SW480 (cell line): Measurements from ENCODE around the gene ANKFY1.
"Not testable (repeated sequence)": the region's sequence is repeated elsewhere in the genome, so short reads cannot be mapped to it uniquely, and the experiment has no call there.

ENCODE experiments used
- DNase-seq: peaks from one replicate; pipeline ENCODE4 v3.0.0-alpha.2; 2016; ENCODE audit warnings: low spot score

Gene ANKFY1

DNA sequence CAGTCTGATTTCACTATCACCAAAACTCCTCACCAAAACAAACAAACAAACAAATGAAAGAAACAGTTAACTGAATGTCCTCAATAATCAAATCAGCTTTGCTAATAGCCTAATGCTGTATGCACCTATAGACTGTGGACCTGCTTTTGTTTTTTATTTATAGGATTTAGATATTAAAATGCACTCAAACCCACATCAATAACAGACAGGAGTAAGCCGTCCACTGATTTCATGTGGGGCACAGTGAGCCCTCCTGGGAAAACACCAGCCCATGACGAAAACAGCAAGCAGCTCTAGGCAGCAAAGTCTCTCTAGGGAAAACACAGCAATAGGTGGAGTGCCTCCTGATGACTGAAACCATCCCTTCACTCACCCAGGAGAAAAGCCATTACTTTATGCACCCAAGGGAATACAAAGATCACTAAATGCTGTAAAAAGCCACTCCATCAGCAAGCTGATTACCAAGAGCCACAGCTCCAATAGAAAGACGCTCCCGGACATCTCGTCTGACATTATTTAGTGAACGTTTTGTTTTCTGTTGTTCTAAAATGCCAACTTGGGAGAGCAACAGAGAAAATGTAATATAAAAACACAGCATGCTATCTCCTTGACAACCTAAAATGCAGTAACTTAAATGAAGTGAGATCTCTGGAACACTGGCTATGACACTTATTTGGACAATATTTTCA is 47.8 kb downstream of the ANKFY1 start:
- DNase-seq = no peak

DNA sequence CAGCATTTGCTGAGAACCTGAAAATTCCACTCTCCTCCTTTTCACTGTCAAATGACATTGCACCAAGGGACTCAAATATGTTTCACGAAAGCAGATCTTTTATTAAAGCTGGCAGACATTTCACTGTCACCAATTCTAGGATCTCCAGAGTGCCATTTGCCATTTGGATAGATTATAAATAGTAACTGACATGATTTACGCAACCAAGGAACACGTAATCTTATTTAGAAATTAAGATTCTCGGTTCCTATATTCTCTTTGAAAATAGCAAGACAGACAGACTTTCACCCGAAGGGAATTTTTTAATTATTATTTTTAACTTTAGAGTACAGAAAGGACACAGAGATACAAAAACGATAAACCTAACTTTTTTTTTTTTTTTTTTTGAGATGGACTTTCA is 49.6 kb downstream of the ANKFY1 start:
- DNase-seq = no peak

DNA sequence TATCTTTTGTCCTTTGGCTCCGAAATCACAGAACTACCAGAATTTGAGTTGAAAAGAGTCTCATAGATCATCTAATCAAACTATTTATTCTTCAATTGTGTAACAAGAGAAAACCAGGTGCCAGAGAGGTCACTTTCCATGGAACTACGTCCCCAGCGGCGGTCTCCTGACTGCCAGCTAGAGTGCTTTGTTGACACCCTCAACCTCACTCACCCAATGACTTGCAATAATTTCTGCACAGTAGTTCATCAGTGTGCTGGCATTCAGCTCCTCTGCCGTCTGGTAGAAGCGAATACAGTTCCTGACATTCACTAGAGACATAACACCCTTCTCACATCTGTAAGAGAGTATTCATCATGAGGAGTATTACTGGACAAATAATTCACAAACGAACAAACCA is 54.2 kb downstream of the ANKFY1 start:
- no peak for DNase-seq

DNA sequence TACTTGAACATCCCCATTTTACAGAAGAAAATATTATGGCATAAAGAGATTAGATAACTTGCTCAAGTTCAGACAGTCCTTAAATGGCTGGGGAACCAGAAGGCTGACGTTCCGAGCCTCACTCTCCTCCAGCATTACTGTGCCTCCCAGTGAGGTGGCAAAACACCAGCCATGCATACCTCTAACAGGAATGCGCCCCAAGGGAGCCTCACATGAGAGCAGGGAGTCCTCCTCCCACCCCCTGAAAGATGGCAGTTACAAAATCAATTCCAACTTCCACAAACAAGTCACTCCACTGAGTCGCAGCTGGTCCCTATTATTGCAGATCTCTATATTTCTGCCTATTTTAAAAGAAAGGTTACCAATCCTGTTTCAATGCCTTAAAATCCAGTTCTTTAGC is 55.5 kb downstream of the ANKFY1 start:
- no peak for DNase-seq

DNA sequence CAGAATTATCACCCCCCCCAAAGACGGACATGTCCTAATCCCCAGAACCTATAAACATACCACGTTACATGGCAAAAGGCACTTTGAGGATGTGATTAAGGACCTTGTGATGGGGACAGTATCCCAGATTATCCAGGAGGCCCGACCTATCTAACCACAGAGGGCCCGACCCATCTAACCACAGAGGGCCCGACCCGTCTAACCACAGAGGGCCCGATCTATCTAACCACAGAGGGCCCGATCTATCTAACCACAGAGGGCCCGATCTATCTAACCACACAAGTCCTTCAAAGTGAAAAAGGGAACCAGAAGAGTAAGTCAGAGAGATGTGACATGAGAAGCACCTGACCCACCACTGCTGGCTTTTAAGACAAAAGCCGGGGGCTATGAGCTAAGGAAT is 56.8 kb downstream of the ANKFY1 start:
- peak; percentile 62 for DNase-seq

DNA sequence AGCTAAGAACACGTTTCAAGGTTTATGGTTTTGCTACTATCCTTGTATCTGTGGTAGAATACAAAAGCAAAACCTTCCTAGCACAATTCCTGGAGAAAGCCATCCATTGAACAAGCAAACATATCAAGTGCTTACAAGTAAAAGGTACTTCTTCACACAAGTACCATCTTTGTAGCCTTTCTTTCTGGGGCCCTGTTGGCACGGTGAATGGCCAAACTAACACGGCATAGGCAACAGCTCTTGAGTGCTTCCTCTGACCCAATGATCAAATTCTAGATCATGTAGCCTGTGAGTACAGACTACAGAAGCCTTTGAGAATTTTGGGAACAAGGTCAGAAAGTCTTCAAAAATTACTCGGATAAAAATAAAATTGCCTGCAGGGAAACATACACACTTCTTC is 57.9 kb downstream of the ANKFY1 start:
- DNase-seq = no peak

DNA sequence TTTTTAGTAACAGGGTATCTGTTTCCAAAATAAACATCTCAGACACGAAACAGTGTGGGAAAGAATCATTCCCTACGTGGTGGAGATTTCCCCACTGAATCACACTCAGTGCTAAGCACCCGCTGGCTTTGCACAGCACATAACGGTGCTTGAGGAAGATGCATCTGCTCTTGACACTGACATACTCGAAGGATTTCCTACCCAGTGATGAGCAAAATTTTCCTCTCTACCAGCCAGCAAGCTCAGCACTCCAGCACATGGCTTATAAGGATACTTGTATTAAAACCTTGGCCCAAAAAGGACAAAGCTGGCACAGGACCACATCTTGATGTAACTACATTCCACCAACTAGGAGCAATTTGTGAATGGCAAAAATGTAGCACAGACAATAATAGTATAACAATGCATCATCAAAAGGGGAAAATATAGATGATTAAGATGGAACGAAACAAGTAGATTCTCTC is 59.0 kb downstream of the ANKFY1 start:
- DNase-seq = no peak

- no peak for DNase-seq
Measured at GRCh38 chr17:4204190-4204589, 59.6 kb downstream of the ANKFY1 start.

DNA sequence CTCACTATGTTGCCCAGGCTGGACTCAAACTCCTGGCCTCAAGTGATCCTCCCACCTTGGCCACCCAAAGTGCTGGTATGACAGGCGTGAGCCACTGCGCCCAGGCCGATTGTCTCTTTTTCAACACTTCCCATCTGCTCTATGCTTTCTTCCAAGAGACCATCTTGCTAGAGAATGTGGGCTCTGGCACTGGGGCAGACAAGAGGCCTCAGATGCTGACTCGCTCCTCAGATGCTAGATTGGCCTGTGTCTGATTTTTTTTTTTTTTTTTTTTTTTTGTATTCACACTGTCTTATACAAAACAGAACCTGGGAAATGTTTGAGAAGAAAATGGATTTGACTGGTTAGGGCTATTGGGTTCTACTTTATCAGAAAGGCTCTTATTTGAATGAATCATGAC is 62.6 kb downstream of the ANKFY1 start:
- no peak for DNase-seq

DNA sequence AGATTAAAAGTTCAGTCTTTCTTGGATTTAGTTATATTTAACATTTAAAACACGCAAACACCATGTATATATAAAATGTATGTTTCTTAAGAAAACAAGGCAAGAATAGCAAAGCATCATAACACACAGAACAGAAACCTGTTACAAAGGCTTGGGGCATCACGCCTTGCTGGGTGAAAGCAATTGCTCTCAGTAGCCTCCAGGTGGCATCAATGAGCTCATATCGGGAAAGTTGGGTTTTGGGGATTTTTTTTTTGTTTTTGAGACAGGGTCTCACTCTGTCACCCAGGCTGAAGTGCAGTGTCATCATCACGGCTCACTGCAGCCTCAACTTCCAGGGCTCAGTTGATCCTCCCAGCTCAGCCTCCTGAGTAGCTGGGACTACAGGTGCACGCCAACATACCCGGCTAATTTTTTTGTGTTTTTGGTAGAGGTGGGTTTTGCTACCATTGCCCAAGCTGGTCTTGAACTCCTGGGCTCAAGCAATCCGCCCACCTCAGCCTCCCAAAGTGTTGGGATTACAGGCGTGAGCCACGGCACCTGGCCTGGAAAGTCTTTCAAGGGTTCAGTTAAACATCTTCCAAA is 63.9 kb downstream of the ANKFY1 start:
- DNase-seq = peak; percentile 30

- DNase-seq = no peak
Measured at GRCh38 chr17:4198995-4199394, 64.8 kb downstream of the ANKFY1 start.

DNA sequence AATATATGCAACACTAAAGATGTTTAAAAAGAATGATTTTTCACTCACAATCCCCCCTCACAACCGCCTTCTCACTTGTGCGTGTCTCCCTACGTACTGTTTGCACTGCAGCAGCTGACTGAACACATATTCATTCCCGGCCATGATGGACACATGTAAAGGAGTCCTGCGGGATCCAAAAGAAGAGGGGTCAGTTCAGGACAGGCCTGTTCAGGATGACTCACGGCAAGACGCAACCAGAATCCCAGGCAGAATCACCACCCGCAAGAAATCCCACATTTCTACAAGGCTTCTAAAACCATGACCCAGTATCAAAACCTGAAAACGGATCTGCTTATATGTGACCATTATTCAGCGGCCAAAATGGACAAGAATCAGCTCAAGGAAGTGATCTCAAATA is 68.5 kb downstream of the ANKFY1 start:
- no peak for DNase-seq

DNA sequence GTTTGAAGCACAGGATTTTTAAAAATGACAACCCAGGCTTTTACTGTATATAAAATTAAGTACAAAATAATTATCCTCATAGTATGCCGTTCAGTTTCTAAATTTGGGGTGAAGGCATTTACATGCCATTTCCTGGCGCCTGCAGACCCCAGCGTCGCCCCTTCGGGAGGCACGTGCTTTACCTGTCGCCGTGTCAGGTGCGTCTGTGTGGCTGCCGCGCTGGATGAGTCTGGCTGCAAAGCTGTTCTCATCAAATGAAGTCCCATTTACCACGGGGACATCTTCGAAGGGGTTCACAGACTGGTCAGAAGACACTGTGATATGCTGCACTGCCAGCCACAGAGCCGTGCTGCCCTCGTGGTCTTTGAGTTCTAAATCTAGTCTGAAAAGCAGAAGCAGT is 69.0 kb downstream of the ANKFY1 start:
- DNase-seq = no peak

- not testable (repeated sequence) for DNase-seq
Measured at GRCh38 chr17:4190791-4191190, 73.0 kb downstream of the ANKFY1 start.

DNA sequence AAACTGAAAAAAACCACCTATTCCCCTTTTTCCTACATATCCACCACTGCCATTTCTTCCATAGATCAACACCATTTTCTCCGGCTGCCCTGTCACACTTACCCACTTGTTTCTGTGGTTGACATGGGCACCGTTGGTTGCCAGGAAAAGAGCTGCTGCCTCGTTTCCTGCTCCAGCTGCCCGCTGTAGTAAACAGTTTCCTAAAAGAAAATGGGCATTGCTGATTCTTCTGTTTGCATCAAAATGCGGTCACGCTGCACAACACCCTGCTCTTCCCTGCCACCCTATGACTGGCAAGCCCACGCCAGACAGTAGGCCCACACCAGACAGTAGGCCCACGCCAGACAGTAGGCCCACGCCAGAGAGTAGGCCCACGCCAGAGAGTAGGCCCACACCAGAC is 74.5 kb downstream of the ANKFY1 start:
- no peak for DNase-seq

- DNase-seq = no peak
Measured at GRCh38 chr17:4188076-4188475, 75.7 kb downstream of the ANKFY1 start.

- no peak for DNase-seq
Measured at GRCh38 chr17:4187076-4187475, 76.7 kb downstream of the ANKFY1 start.

GRCh38 chr17:4186357-4186881 is 77.4 kb downstream of the ANKFY1 start:
- DNase-seq = no peak

DNA sequence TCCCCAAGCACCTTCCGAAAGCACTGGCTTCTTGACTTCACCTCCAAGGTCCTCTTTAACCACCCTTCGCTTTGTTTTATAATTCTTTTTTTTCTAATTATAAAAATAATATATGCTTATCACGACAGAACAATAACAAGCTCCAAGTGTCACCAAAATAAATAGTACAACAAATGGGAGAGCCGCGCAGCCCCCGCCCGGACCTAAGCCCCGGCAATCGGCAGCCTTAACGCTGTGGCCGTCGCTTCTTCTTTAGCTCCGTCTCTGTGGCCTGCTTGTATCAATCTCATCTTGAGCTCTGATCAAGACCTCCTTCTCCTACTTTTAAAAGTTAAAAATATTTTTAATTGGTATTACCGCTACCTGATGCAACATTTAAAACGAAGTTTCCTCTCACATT is 78.1 kb downstream of the ANKFY1 start:
- no peak for DNase-seq

- no peak for DNase-seq
Measured at GRCh38 chr17:4184811-4185210, 79.0 kb downstream of the ANKFY1 start.

DNA sequence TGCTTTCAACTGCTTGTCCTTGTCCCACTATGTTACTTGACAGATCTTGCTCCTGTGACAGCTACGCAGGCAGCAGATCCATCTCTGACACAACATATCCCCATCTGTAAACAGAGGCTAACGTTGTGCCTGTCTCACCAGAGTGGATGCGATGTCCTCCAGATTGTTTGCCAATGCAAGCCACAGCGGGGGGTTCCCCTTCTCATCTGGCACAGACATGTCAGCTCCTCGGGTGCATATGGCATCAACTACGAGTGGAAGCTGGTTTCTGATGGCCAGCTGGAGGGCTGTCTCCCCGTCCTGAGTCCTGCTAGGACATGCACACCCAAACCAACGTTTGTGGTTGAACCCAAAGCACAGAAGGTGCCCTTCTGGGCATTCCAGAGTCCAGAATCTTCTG is 81.7 kb downstream of the ANKFY1 start:
- no peak for DNase-seq

DNA sequence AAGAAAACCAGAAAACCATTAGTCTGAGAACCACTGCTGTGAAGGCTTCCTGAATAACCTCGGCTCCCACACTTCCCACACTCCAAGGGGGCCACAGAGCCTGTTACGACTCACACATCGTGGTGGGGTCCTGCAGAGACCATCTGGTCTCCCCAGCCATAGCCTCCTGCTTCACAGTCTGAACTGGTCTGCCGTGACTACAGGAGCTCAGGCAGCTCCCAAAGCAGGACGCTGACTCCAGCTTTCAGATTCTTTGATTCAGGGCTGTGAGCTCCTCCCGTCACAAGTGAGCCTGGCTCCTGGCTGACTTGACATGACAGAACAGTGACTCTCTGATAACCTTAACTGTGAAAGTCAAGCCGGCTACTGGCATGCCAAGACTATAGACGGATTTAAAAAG is 83.0 kb downstream of the ANKFY1 start:
- no peak for DNase-seq

DNA sequence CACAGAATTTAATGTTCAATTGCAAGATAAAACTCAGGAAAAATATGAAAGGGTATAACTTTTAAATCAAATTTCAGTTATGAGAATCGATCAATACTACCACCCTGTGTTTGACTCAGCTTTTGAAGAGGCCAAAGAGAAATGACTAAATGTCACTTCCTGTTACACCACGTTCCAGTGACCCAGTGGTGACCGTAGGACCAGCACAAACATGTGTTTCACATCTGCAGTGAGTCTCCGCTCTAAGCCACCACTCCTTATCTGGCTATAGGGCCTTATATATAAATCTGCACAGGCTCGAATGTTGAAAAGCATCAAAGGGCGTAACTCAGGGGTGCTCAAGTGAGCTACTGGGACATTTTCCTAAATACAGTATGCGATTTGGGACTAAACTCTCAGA is 84.7 kb downstream of the ANKFY1 start:
- DNase-seq = no peak

GRCh38 chr17:4178651-4179050 is 85.1 kb downstream of the ANKFY1 start:
- no peak for DNase-seq
